IMR-90 (cell line): ENCODE results near the gene ALG8. TPM values are rescaled to one million over a fixed set of nuclear protein-coding genes. Genes with fewer than 3 reads are reported as not detected.

Experiments used
- ATAC-seq: fragments of 200-7000 bp; cut with Tn5 transposase; 2 replicates; pipeline ENCODE4 v1.9.1; 2020; ENCODE audit warnings: low read depth, mild to moderate bottlenecking, moderate library complexity
- BruUV-seq: library from RNA; stranded (reverse); fragments of 400-500 nt; replicated peaks from 2 replicates; lab custom pipeline; 2021; lab: Mats Ljungman, UMichigan
- CTCF ChIA-PET: fragments of 300-600 bp; formaldehyde crosslinking; extraction: SDS; loops from one replicate; lab custom pipeline; 2021; ENCODE audit warnings: antibody characterized with exemption; lab: Yijun Ruan, JAX
- POLR2A ChIA-PET: fragments of 300-600 bp; sonication (Branson Sonifier 250); formaldehyde crosslinking; loops from one replicate; lab custom pipeline; 2022; ENCODE audit warnings: antibody characterized with exemption; ENCODE audit not compliant: unreplicated experiment; lab: Charles Lee
- DNase-seq: peaks from one replicate; pipeline ENCODE4 v3.0.0; 2013
- H2AFZ ChIP-seq: replicated peaks from 2 replicates; pipeline ENCODE3; 2013; ENCODE audit warnings: low read length, mild to moderate bottlenecking; ENCODE audit not compliant: poor library complexity
- H2AK5ac ChIP-seq: 2 replicates; pipeline ENCODE4 v1.6.1; 2013; ENCODE audit warnings: low read depth, low read length, inconsistent platforms
- H2AK9ac ChIP-seq: replicated peaks from 2 replicates; pipeline ENCODE3; 2013; ENCODE audit warnings: mild to moderate bottlenecking, low read depth, low read length, moderate library complexity; ENCODE audit not compliant: poor library complexity
- H2BK120ac ChIP-seq: 2 replicates; pipeline ENCODE4 v1.6.1; 2013; ENCODE audit warnings: low read depth, low read length, inconsistent platforms
- H2BK15ac ChIP-seq: 3 replicates; pipeline ENCODE4 v1.6.1; 2013; ENCODE audit warnings: low read depth, low read length, inconsistent platforms
- H2BK20ac ChIP-seq: 2 replicates; pipeline ENCODE4 v1.6.1; 2013; ENCODE audit warnings: low read depth, mild to moderate bottlenecking, inconsistent platforms, low read length, moderate library complexity
- H2BK5ac ChIP-seq: 2 replicates; pipeline ENCODE4 v1.6.1; 2013; ENCODE audit warnings: mild to moderate bottlenecking, low read depth, low read length, inconsistent platforms; ENCODE audit not compliant: poor library complexity, severe bottlenecking
- H3K14ac ChIP-seq: replicated peaks from 2 replicates; pipeline ENCODE4 v1.6.1; 2013; ENCODE audit warnings: low read depth, low read length, inconsistent platforms
- H3K18ac ChIP-seq: 2 replicates; pipeline ENCODE4 v1.6.1; 2013; ENCODE audit warnings: low read depth, low read length, control low read depth
- H3K23ac ChIP-seq: 2 replicates; pipeline ENCODE4 v1.6.1; 2013; ENCODE audit warnings: low read depth, low read length, inconsistent platforms
- H3K27ac ChIP-seq: 2 replicates; pipeline ENCODE4 v1.5.1; 2013; ENCODE audit warnings: mild to moderate bottlenecking, control low read depth, low read length; ENCODE audit not compliant: insufficient read depth
- H3K27me3 ChIP-seq: 2 replicates; pipeline ENCODE4 v1.6.1; 2013; ENCODE audit warnings: low read length; ENCODE audit not compliant: control insufficient read depth, insufficient read depth
- H3K36me3 ChIP-seq: 2 replicates; pipeline ENCODE4 v1.6.1; 2013; ENCODE audit warnings: low read length, mixed read lengths; ENCODE audit not compliant: control insufficient read depth, insufficient read depth
- H3K4ac ChIP-seq: 2 replicates; pipeline ENCODE4 v1.6.1; 2013; ENCODE audit warnings: low read depth, low read length, inconsistent platforms
- H3K4me1 ChIP-seq: 2 replicates; pipeline ENCODE4 v1.6.1; 2013; ENCODE audit warnings: low read length, mixed read lengths; ENCODE audit not compliant: control insufficient read depth, insufficient read depth
- H3K4me2 ChIP-seq: 2 replicates; pipeline ENCODE4 v1.6.1; 2013; ENCODE audit warnings: low read depth, mild to moderate bottlenecking, control low read depth, low read length, moderate library complexity
- H3K4me3 ChIP-seq: 2 replicates; pipeline ENCODE4 v1.5.1; 2013; ENCODE audit warnings: low read depth, mild to moderate bottlenecking, control low read depth, low read length, moderate library complexity; ENCODE audit not compliant: insufficient read depth
- H3K56ac ChIP-seq: 2 replicates; pipeline ENCODE4 v1.6.1; 2013; ENCODE audit warnings: low read length, inconsistent platforms; ENCODE audit not compliant: insufficient read depth; ENCODE audit errors: extremely low read depth
- H3K79me1 ChIP-seq, 2 experiments: 2 replicates each; pipeline ENCODE4 v1.6.1; 2013; ENCODE audit warnings: low read length in 2 of 2, inconsistent platforms in 1 of 2, low read depth in 1 of 2
- H3K9ac ChIP-seq: 2 replicates; pipeline ENCODE4 v1.6.1; 2013; ENCODE audit warnings: low read depth, low read length, control low read depth
- H3K9me1 ChIP-seq: 2 replicates; pipeline ENCODE4 v1.6.1; 2013; ENCODE audit warnings: low read length, inconsistent platforms; ENCODE audit not compliant: insufficient read depth
- H3K9me3 ChIP-seq: 2 replicates; pipeline ENCODE4 v1.6.1; 2013; ENCODE audit warnings: low read length; ENCODE audit not compliant: control insufficient read depth, insufficient read depth
- H4K20me1 ChIP-seq: 2 replicates; pipeline ENCODE4 v1.6.1; 2013; ENCODE audit warnings: low read length, inconsistent platforms; ENCODE audit not compliant: insufficient read depth
- H4K5ac ChIP-seq: 2 replicates; pipeline ENCODE4 v1.6.1; 2013; ENCODE audit warnings: mild to moderate bottlenecking, low read depth, low read length, control low read depth
- H4K8ac ChIP-seq, 2 experiments: 2 replicates each; pipeline ENCODE4 v1.6.1; 2013; ENCODE audit warnings: low read depth in 2 of 2, low read length in 2 of 2, control low read depth in 1 of 2, inconsistent platforms in 1 of 2
- H4K91ac ChIP-seq: 2 replicates; pipeline ENCODE4 v1.6.1; 2013; ENCODE audit warnings: low read depth, low read length, inconsistent platforms; ENCODE audit not compliant: insufficient read depth
- NFE2L2 ChIP-seq: fragments of 150-350 bp; IDR thresholded peaks from 2 replicates; pipeline ENCODE4 v1.6.1; 2016; ENCODE audit warnings: low read depth, mild to moderate bottlenecking, low read length
- POLR2A ChIP-seq: IDR thresholded peaks from 2 replicates; pipeline ENCODE4 v1.6.1; 2012; ENCODE audit warnings: mild to moderate bottlenecking, low read depth, low read length
- dilution Hi-C: fragments of 300-500 bp; cut with HindIII; formaldehyde crosslinking; loops from one replicate; pipeline ENCODE4 v1.14.3; 2018; ENCODE audit warnings: low sequenced_read_pairs; ENCODE audit not compliant: unreplicated experiment
- in situ Hi-C: fragments of 300-500 bp; cut with MboI; formaldehyde crosslinking; loops from 3 replicates; pipeline ENCODE4 v1.14.3; 2019; ENCODE audit warnings: low sequenced_read_pairs, inconsistent platforms, mixed read lengths
- intact Hi-C: fragments of 100-400 bp; cut with micrococcal nuclease; formaldehyde crosslinking; loops from 2 replicates; pipeline ENCODE4 v1.10.0; 2022
- polyA plus RNA-seq, 3 experiments: library from polyadenylated mRNA; depleted of rRNA; stranded (reverse); fragments of >200 nt; gene quantifications; 2 replicates each; pipeline ENCODE4 v1.2.3, GENCODE V29; 2012; ENCODE audit warnings: low replicate concordance in 1 of 3
- total RNA-seq: library from RNA; depleted of rRNA; stranded (reverse); fragments of >200 nt; gene quantifications from 2 replicates; pipeline ENCODE4 v1.2.3, GENCODE V29; 2012

The ALG8 gene
- total and polyA plus RNA-seq, 2 of the 4 experiments (the other 2 are of a cell fraction): 27.8 to 31.8 TPM

- Histone ChIP-seq H3K4me3 (no peak overlapping the region), H2BK20ac (no peak overlapping the region), H4K91ac (no peak overlapping the region), H3K9me3 (no peaks in the 10 kb centered on the region), H2AK9ac (no peak overlapping the region), H3K14ac (no peak overlapping the region), H3K36me3 (no peaks in the 10 kb centered on the region), H2BK15ac (no peak overlapping the region), H3K4me1 (no peaks in the 10 kb centered on the region), H2BK5ac (no peak overlapping the region), H3K27me3 (no peaks in the 10 kb centered on the region), H3K56ac (no peak overlapping the region), H3K4me2 (no peak overlapping the region), H3K9me1 (no peaks in the 10 kb centered on the region), H3K4ac (no peak overlapping the region), H3K18ac (no peak overlapping the region), H4K8ac (no peak overlapping the region), H3K27ac (no peak overlapping the region), H3K23ac (no peak overlapping the region), H4K5ac (no peak overlapping the region), H2AK5ac (no peak overlapping the region), H3K9ac (no peak overlapping the region), H3K79me1 (no peaks in the 10 kb centered on the region), H2AFZ (no peak overlapping the region), H2BK120ac (no peak overlapping the region), H4K20me1 (no peaks in the 10 kb centered on the region)
- TF ChIP-seq POLR2A: no peak
- TF ChIP-seq NFE2L2: no peak
- BruUV-seq: no TSS peak
- dilution Hi-C loops (no loop called here), in situ Hi-C loops (loop anchor here (5.0 kb wide), 1 partner anchor 417 kb away; no protein-coding TSS in a partner anchor), intact Hi-C loops (no loop called here)
- ChIA-PET CTCF (interaction anchor here (0.7 kb wide), 1 partner anchor 96 kb away, joined by 3 read pairs; no protein-coding TSS in a partner anchor), POLR2A (no interaction called here)
- DNase-seq (no peak), ATAC-seq (no peak)
These were observed 11.3 kb upstream of the ALG8 start for GRCh38 chr11:78150754-78151153.
